Measurements from ENCODE around the gene DDO. TPM values are rescaled to one million over a fixed set of nuclear protein-coding genes. Genes with fewer than 3 reads are reported as not detected.

Gene DDO
- total RNA-seq, 1 donor from 2014 or later, result not detected

GRCh38 chr6:110357664-110358552 is 57.5 kb downstream of the DDO start, which contains the start of gene METTL24:
Gene METTL24 (minus strand): TSS chr6:110358349. CDS start chr6:110358272, 77 bp downstream.
- peak; percentile 29 for TF ChIP-seq CTCF (conservative IDR thresholded peaks at IDR 0.05)
- Mint-ChIP-seq H3K27me3 (ENCODE audit: low read depth) (peaks cover 26% of the 10 kb centered on the region), H3K27ac (ENCODE audit: unreplicated experiment) (peak within 1 kb of the TSS; percentile 82), H3K4me1 (peaks cover 66% of the 10 kb centered on the region), H3K4me3 (peak within 1 kb of the TSS; percentile 87), H3K9me3 (no peaks in the 10 kb centered on the region), H3K36me3 (ENCODE audit: low read depth) (no peaks in the 10 kb centered on the region)
- DNase-seq (ENCODE audit: low read depth, low spot score), result peak; percentile 40

- peaks cover 72% of the 10 kb centered on the region for H3K4me1 Mint-ChIP-seq
Observed at GRCh38 chr6:110357298-110357663, 58.1 kb downstream of the DDO start.

GRCh38 chr6:110356778-110357177 is 58.6 kb downstream of the DDO start:
- TF ChIP-seq CTCF (conservative IDR thresholded peaks at IDR 0.05), result no peak
- Mint-ChIP-seq H3K9me3 (no peaks in the 10 kb centered on the region), H3K4me1 (peaks cover 76% of the 10 kb centered on the region), H3K27ac (ENCODE audit: unreplicated experiment) (no peak overlapping the region), H3K27me3 (ENCODE audit: low read depth) (peaks cover 26% of the 10 kb centered on the region), H3K4me3 (peak overlapping the region; percentile 87), H3K36me3 (ENCODE audit: low read depth) (no peaks in the 10 kb centered on the region)
- DNase-seq (ENCODE audit: low read depth, low spot score), result no peak

More at GRCh38 chr6:110357298-110357663, 58.1 kb downstream of the DDO start:
- Mint-ChIP-seq H3K4me3 (peak overlapping the region; percentile 87), H3K9me3 (no peaks in the 10 kb centered on the region), H3K27me3 (ENCODE audit: low read depth) (peaks cover 26% of the 10 kb centered on the region), H3K27ac (ENCODE audit: unreplicated experiment) (peak overlapping the region; percentile 82), H3K36me3 (ENCODE audit: low read depth) (no peaks in the 10 kb centered on the region)
- no peak for DNase-seq (ENCODE audit: low read depth, low spot score)
- no peak for TF ChIP-seq CTCF (conservative IDR thresholded peaks at IDR 0.05)

GRCh38 chr6:110355727-110356126 is 59.6 kb downstream of the DDO start:
- no peak for DNase-seq (ENCODE audit: low read depth, low spot score)
- peak overlapping the region; percentile 91 for H3K27ac Mint-ChIP-seq (ENCODE audit: unreplicated experiment)
- H3K36me3 Mint-ChIP-seq (ENCODE audit: low read depth), result no peaks in the 10 kb centered on the region
- peak overlapping the region; percentile 87 for H3K4me3 Mint-ChIP-seq
- no peak for TF ChIP-seq CTCF (conservative IDR thresholded peaks at IDR 0.05)
- peaks cover 82% of the 10 kb centered on the region for H3K4me1 Mint-ChIP-seq
- peaks cover 26% of the 10 kb centered on the region for H3K27me3 Mint-ChIP-seq (ENCODE audit: low read depth)
- no peaks in the 10 kb centered on the region for H3K9me3 Mint-ChIP-seq

- peaks cover 75% of the 10 kb centered on the region for H3K4me1 Mint-ChIP-seq
- peak overlapping the region; percentile 87 for H3K4me3 Mint-ChIP-seq
- TF ChIP-seq CTCF (conservative IDR thresholded peaks at IDR 0.05), result no peak
- H3K9me3 Mint-ChIP-seq, result no peaks in the 10 kb centered on the region
- H3K27ac Mint-ChIP-seq (ENCODE audit: unreplicated experiment), result peak overlapping the region; percentile 91
- peaks cover 23% of the 10 kb centered on the region for H3K27me3 Mint-ChIP-seq (ENCODE audit: low read depth)
- H3K36me3 Mint-ChIP-seq (ENCODE audit: low read depth), result no peaks in the 10 kb centered on the region
- no peak for DNase-seq (ENCODE audit: low read depth, low spot score)
Observed at GRCh38 chr6:110355022-110355421, 60.4 kb downstream of the DDO start.

Data from neural crest cell (in vitro differentiated cells).